Fibroblast of pulmonary artery (primary cell): ENCODE data around the gene CTNNA2.

Experiments used
- DNase-seq: peaks from one replicate; pipeline ENCODE4 v3.0.0-alpha.2; 2010; ENCODE audit warnings: low read depth
- H3K4me3 ChIP-seq: replicated peaks from 2 replicates; pipeline ENCODE4 v1.5.1; 2011; ENCODE audit warnings: low read depth, mild to moderate bottlenecking, control low read depth, low read length, moderate library complexity
- TF ChIP-seq, protein P1 (sequence below): IDR thresholded peaks from 2 replicates; pipeline ENCODE4 v1.5.1; 2011; ENCODE audit warnings: mild to moderate bottlenecking, control low read depth, low read length, inconsistent platforms; ENCODE audit errors: missing control alignments

The CTNNA2 gene

GRCh38 chr2:80476535-80477117 lies 963.8 kb downstream of the CTNNA2 start:
- H3K4me3 ChIP-seq = no peak overlapping the region
- TF ChIP-seq, protein P1, sequence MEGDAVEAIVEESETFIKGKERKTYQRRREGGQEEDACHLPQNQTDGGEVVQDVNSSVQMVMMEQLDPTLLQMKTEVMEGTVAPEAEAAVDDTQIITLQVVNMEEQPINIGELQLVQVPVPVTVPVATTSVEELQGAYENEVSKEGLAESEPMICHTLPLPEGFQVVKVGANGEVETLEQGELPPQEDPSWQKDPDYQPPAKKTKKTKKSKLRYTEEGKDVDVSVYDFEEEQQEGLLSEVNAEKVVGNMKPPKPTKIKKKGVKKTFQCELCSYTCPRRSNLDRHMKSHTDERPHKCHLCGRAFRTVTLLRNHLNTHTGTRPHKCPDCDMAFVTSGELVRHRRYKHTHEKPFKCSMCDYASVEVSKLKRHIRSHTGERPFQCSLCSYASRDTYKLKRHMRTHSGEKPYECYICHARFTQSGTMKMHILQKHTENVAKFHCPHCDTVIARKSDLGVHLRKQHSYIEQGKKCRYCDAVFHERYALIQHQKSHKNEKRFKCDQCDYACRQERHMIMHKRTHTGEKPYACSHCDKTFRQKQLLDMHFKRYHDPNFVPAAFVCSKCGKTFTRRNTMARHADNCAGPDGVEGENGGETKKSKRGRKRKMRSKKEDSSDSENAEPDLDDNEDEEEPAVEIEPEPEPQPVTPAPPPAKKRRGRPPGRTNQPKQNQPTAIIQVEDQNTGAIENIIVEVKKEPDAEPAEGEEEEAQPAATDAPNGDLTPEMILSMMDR = no peak
- no peak for DNase-seq

GRCh38 chr2:80482276-80482675 lies 969.4 kb downstream of the CTNNA2 start:
- TF ChIP-seq, protein P1 = no peak
- DNase-seq = no peak
- no peak overlapping the region for H3K4me3 ChIP-seq

DNA sequence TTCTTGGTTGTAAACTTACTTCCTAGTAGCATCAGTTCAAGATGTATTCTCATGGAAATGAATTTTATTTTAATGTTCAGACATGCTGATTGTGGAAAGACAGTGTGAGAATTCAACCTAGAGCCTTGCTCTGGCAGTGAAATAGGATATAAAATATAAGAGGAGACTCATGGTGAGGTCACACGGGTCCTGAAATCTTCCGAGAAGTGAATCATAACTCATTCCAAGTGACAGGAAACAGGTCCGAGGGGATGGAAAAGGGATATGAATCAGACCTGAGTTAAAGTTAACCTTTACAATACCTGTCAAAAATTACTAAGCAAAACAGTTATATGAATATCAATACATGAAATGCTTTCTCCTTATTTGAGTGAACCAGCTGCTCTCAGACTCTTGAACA lies 976.9 kb downstream of the CTNNA2 start:
- peak; percentile 60 for DNase-seq
- TF ChIP-seq, protein P1 = no peak
- no peak overlapping the region for H3K4me3 ChIP-seq

DNA sequence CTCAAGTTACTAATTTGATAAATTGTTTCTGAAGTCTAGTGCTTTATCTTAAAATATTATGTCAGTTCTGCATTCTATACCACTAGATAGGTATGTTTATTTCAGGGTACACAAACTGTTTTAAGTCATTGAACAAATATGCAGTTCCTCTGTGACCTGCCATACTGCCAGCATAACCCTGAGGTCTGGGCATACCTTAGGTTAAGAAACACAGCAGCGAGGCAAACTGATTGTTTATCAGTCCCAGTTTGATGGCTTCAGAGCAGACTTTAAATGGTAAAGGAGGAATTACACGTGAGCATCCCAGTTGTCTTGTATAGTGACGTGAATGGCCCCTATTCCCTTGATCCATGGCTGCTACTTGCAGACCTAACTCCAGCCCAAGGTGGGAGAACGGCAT lies 978.1 kb downstream of the CTNNA2 start:
- no peak for DNase-seq
- TF ChIP-seq, protein P1 = no peak
- H3K4me3 ChIP-seq = no peak overlapping the region

- TF ChIP-seq, protein P1 = no peak
- no peak overlapping the region for H3K4me3 ChIP-seq
- DNase-seq = no peak
Measured at GRCh38 chr2:80496346-80496745, 983.5 kb downstream of the CTNNA2 start.

DNA sequence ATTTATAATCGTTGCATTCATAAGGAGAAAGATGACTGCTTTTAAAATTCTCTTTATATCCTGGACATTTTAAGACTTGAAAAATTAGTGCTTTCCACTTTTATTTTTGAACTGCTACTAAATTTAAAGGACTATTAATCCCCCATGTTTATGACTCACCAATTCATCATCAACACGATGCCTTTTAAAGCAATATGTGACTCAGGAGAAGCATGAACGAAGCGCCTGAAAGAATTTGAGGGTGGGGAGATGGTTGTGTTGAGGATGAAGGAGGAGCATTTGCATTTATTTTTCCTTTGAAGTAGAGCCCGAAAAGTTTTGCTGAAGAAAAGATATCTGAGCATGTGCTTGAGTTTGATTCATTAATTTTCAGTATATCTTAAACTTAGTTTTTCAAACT lies 983.9 kb downstream of the CTNNA2 start:
- no peak overlapping the region for H3K4me3 ChIP-seq
- TF ChIP-seq, protein P1 = no peak
- peak; percentile 67 for DNase-seq

GRCh38 chr2:80499095-80499494 lies 986.2 kb downstream of the CTNNA2 start:
- DNase-seq = peak; percentile 81
- TF ChIP-seq, protein P1 = peak; percentile 84
- H3K4me3 ChIP-seq = no peak overlapping the region
